A673 (cell line): ENCODE measurements around the gene DLG2.

Experiments
- EZH2 ChIP-seq: fragments of 200-600 bp; sonication (generic); IDR thresholded peaks from 2 replicates; pipeline ENCODE4 v1.6.1; 2017; ENCODE audit warnings: borderline replicate concordance, low read depth, mild to moderate bottlenecking, mixed read lengths, antibody characterized with exemption, low read length; ENCODE audit not compliant: poor library complexity, severe bottlenecking
- TF ChIP-seq, protein P1 (sequence below): fragments of 300-800, 200-600 bp; sonication (generic); conservative IDR thresholded peaks from 2 replicates; pipeline ENCODE4 v1.5.1; 2017; ENCODE audit warnings: low read depth, mild to moderate bottlenecking, antibody characterized with exemption, low read length, moderate library complexity, mixed read lengths

DNA sequence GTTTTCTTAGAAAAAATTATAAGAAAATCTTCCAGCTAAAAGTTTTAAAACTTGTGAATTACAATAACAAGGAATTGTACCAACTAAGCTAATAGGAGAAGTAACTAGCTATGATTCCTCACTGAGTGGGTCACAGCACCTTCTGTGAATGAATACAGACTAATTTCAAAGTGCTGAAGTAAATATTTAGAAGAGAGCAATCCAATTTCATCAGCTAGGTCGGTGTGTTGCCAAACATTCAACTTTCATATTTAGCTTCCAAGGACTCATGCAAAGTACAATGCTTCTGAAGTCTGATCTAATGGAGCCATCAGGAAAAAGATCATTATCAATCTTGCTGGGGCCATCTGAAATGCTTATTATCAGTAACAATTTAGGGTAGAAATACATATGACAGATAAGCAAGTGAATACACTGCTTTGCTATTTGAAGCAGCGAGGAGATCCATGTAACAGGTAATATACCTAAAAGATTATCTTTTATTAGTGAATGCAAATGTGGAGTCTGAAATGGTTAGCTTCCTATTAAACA lies 1590.4 kb downstream of the DLG2 start:
- TF ChIP-seq, protein P1, sequence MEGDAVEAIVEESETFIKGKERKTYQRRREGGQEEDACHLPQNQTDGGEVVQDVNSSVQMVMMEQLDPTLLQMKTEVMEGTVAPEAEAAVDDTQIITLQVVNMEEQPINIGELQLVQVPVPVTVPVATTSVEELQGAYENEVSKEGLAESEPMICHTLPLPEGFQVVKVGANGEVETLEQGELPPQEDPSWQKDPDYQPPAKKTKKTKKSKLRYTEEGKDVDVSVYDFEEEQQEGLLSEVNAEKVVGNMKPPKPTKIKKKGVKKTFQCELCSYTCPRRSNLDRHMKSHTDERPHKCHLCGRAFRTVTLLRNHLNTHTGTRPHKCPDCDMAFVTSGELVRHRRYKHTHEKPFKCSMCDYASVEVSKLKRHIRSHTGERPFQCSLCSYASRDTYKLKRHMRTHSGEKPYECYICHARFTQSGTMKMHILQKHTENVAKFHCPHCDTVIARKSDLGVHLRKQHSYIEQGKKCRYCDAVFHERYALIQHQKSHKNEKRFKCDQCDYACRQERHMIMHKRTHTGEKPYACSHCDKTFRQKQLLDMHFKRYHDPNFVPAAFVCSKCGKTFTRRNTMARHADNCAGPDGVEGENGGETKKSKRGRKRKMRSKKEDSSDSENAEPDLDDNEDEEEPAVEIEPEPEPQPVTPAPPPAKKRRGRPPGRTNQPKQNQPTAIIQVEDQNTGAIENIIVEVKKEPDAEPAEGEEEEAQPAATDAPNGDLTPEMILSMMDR = no peak
- no peak for TF ChIP-seq EZH2
